ENCODE data around the gene CCNY. TPM values are rescaled to one million over a fixed set of nuclear protein-coding genes. Genes with fewer than 3 reads are reported as not detected.

Gene CCNY
- total RNA-seq, 2 experiments from 2014 or later: 64.9 to 66.9 TPM

DNA sequence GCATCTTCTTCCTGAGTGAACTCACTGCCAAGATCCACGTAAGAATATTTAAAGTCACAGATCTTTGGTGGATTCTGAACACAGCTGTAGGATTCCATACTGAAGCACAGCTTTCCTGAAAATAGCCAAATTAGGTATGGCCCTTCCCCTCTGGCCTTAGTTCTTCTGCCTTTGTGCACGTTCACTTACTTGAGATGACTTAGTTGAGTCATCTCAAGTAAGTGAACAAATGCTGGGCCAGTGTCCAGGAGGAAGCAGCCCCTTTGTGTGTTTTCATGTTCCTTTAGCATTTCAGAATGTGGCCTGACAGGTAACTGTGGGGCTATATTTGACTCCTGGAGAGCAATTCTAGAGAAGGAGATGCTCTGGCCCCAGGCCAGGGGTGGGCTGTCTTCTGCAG lies 51.5 kb downstream of the CCNY start:
- intact Hi-C loops (cut with DNase I, micrococcal nuclease): no loop called here
- POLR2A ChIA-PET: no interaction called here
- DNase-seq (no peak), ATAC-seq (ENCODE audit: poor library complexity) (no peak)
- no peak overlapping the region for H3K27ac ChIP-seq (ENCODE audit: low read depth in 1 of 2, low read length in 2 of 2)
- H3K36me3 ChIP-seq (ENCODE audit: insufficient read depth, low read length): no peaks in the 10 kb centered on the region
- no peak overlapping the region for H3K4me3 ChIP-seq (ENCODE audit: low read length)
- no peaks in the 10 kb centered on the region for H3K27me3 ChIP-seq (ENCODE audit: control insufficient read depth in 1 of 2, insufficient read depth in 2 of 2, low read length in 2 of 2)
- H3K36me3 Mint-ChIP-seq (ENCODE audit: low read depth): peaks cover 48% of the 10 kb centered on the region
- peaks cover 9 to 17% of the 10 kb centered on the region in 2 experiments for H3K9me3 ChIP-seq (ENCODE audit: control insufficient read depth in 1 of 2, insufficient read depth in 1 of 2, low read length in 2 of 2)
- no peak overlapping the region for H3K4me3 Mint-ChIP-seq
- TF ChIP-seq CTCF (IDR thresholded peaks at IDR 0.05): no peak
- CTCF ChIA-PET: no interaction called here
- peaks cover 72% of the 10 kb centered on the region for H3K4me1 Mint-ChIP-seq (ENCODE audit: low read depth)
- peaks cover 18% of the 10 kb centered on the region for H3K9me3 Mint-ChIP-seq
- no peak overlapping the region for H3K27ac Mint-ChIP-seq
- H3K4me1 ChIP-seq (ENCODE audit: insufficient read depth, low read length): peaks cover 12% of the 10 kb centered on the region
- no peaks in the 10 kb centered on the region for H3K27me3 Mint-ChIP-seq

DNA sequence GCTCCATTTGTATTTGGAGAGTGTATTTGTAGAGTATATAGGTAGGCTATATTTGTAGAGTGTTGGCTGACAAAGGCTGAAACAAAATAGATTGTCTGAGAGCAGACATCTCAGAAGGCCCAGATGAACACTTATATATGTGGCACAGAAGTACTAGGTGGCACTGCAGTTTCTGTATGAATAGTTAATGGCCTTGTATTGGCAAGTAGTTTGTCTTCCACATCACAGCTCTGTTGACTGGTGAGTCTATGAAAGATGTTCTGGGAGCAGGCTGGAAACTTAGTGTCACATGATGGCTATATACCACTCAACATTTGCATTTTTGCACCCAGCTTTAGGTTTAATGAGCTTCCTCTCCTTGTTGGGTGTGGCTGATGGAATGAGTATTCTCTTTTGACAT lies 51.9 kb downstream of the CCNY start:
- CTCF ChIA-PET: no interaction called here
- intact Hi-C loops (cut with DNase I, micrococcal nuclease): no loop called here
- DNase-seq: no peak
- Mint-ChIP-seq H3K27ac (no peak overlapping the region), H3K27me3 (no peaks in the 10 kb centered on the region), H3K36me3 (ENCODE audit: low read depth) (peaks cover 50% of the 10 kb centered on the region), H3K4me1 (ENCODE audit: low read depth) (peaks cover 73% of the 10 kb centered on the region), H3K9me3 (peaks cover 18% of the 10 kb centered on the region), H3K4me3 (no peak overlapping the region)
- H3K27me3 ChIP-seq (ENCODE audit: control insufficient read depth in 1 of 2, insufficient read depth in 2 of 2, low read length in 2 of 2): no peaks in the 10 kb centered on the region
- TF ChIP-seq CTCF (IDR thresholded peaks at IDR 0.05): no peak
- POLR2A ChIA-PET: no interaction called here
- H3K27ac ChIP-seq (ENCODE audit: low read depth in 1 of 2, low read length in 2 of 2): no peak overlapping the region
- no peak overlapping the region for H3K4me3 ChIP-seq (ENCODE audit: low read length)
- no peaks in the 10 kb centered on the region for H3K36me3 ChIP-seq (ENCODE audit: insufficient read depth, low read length)
- no peak for ATAC-seq (ENCODE audit: poor library complexity)
- H3K4me1 ChIP-seq (ENCODE audit: insufficient read depth, low read length): peaks cover 13% of the 10 kb centered on the region
- peaks cover 9 to 17% of the 10 kb centered on the region in 2 experiments for H3K9me3 ChIP-seq (ENCODE audit: control insufficient read depth in 1 of 2, insufficient read depth in 1 of 2, low read length in 2 of 2)

DNA sequence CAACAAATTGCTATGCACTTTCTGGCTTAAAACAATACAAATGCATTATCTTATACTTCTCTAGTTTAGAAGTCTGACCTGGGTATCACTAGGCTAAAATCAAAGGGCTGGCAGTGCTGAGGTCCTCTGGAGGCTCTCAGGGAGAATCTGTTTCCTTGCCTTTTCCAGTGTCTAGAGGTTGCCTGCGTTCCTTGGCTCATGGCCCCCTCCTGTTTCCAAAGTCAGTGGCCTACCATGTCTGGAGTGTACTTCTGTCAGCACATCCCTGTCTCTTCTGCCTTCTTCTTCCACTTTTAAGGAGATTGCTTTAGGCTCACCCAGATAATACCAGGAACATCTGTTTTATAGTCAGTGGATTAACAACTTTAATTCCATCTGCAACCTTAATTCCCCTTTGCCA lies 52.4 kb downstream of the CCNY start:
- ChIA-PET POLR2A (no interaction called here), CTCF (interaction anchor here (0.7 kb wide), 1 partner anchor 168 kb away, joined by 3 read pairs; no protein-coding TSS in a partner anchor)
- Histone ChIP-seq H3K27me3 (ENCODE audit: control insufficient read depth in 1 of 2, insufficient read depth in 2 of 2, low read length in 2 of 2) (no peaks in the 10 kb centered on the region), H3K9me3 (ENCODE audit: control insufficient read depth in 1 of 2, insufficient read depth in 1 of 2, low read length in 2 of 2) (peaks cover 9 to 17% of the 10 kb centered on the region in 2 experiments), H3K4me1 (ENCODE audit: insufficient read depth, low read length) (peaks cover 17% of the 10 kb centered on the region), H3K4me3 (ENCODE audit: low read length) (no peak overlapping the region), H3K36me3 (ENCODE audit: insufficient read depth, low read length) (no peaks in the 10 kb centered on the region), H3K27ac (ENCODE audit: low read depth in 1 of 2, low read length in 2 of 2) (no peak overlapping the region)
- Mint-ChIP-seq H3K9me3 (peaks cover 18% of the 10 kb centered on the region), H3K27ac (no peak overlapping the region), H3K36me3 (ENCODE audit: low read depth) (peaks cover 50% of the 10 kb centered on the region), H3K27me3 (no peaks in the 10 kb centered on the region), H3K4me1 (ENCODE audit: low read depth) (peaks cover 75% of the 10 kb centered on the region), H3K4me3 (no peak overlapping the region)
- no peak for ATAC-seq (ENCODE audit: poor library complexity)
- DNase-seq: no peak
- TF ChIP-seq CTCF (IDR thresholded peaks at IDR 0.05): no peak
- intact Hi-C loops (cut with DNase I, micrococcal nuclease): no loop called here
